Fibroblast of pulmonary artery (primary cell): ENCODE measurements around the gene TM9SF4.

Source experiments
- DNase-seq: peaks from one replicate; pipeline ENCODE4 v3.0.0-alpha.2; 2010; ENCODE audit warnings: low read depth
- H3K4me3 ChIP-seq: replicated peaks from 2 replicates; pipeline ENCODE4 v1.5.1; 2011; ENCODE audit warnings: low read depth, mild to moderate bottlenecking, control low read depth, low read length, moderate library complexity
- TF ChIP-seq, protein P1 (sequence below): IDR thresholded peaks from 2 replicates; pipeline ENCODE4 v1.5.1; 2011; ENCODE audit warnings: mild to moderate bottlenecking, control low read depth, low read length, inconsistent platforms; ENCODE audit errors: missing control alignments

Gene TM9SF4

DNA sequence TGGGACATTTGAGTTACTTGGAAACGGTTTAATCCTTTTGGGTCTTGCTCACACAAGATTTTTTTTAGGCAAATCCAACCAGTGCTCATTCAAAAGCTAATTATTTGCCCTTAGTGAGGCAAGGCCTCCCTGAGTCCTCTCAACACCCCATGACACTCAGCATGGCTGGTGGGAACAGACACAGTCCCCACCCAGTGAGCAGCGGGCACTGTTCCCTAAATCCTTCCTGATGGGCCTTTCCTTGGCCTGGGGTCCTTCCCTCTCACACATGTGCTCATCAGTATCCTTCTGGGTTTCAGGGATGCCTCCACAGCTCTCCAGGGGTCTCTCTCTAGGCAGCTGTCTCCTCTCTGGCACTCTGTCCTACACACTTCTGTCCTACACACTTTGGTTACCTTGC lies 70.0 kb downstream of the TM9SF4 start:
- no peak overlapping the region for H3K4me3 ChIP-seq
- DNase-seq, result no peak
- TF ChIP-seq, protein P1, sequence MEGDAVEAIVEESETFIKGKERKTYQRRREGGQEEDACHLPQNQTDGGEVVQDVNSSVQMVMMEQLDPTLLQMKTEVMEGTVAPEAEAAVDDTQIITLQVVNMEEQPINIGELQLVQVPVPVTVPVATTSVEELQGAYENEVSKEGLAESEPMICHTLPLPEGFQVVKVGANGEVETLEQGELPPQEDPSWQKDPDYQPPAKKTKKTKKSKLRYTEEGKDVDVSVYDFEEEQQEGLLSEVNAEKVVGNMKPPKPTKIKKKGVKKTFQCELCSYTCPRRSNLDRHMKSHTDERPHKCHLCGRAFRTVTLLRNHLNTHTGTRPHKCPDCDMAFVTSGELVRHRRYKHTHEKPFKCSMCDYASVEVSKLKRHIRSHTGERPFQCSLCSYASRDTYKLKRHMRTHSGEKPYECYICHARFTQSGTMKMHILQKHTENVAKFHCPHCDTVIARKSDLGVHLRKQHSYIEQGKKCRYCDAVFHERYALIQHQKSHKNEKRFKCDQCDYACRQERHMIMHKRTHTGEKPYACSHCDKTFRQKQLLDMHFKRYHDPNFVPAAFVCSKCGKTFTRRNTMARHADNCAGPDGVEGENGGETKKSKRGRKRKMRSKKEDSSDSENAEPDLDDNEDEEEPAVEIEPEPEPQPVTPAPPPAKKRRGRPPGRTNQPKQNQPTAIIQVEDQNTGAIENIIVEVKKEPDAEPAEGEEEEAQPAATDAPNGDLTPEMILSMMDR, result no peak

DNA sequence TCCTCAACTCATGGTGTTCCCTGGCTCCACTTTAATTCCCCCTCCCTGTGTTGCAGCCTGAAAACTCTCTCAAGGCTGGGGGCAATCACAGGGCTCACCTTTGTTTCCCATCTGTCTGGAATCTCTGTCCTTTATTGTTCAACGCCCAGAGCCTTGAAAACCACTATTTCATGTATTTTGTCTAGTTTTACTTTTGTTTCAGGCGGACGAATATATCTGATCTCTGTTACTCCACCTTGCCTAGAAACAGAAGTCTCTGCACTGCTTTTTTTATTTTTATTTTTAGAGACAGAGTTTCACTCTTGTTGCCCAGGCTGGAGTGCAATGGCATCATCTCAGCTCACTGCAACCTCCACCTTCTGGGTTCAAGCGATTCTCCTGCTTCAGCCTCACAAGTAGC lies 70.4 kb downstream of the TM9SF4 start:
- DNase-seq, result no peak
- TF ChIP-seq, protein P1, result no peak
- H3K4me3 ChIP-seq, result no peak overlapping the region

DNA sequence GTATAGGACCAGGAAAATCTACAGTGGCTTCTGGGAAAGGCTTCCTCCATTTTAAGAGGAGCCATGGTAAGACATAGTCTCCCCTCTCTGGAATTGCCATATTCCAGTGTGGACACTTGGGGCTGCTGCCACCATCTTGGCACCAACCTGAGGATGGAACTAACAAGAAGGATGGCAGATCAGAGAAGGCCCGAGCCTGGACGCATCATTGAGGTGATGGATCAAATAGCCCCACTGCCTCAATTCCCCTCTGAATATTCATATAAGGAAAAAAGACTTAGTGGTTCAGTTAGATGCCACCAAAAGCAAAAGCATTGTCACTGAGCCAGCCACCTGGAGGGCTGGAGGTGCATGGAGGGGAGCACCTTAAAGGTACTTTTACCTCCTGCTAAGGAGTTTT lies 72.1 kb downstream of the TM9SF4 start:
- no peak for DNase-seq
- TF ChIP-seq, protein P1, result no peak
- H3K4me3 ChIP-seq, result no peak overlapping the region

DNA sequence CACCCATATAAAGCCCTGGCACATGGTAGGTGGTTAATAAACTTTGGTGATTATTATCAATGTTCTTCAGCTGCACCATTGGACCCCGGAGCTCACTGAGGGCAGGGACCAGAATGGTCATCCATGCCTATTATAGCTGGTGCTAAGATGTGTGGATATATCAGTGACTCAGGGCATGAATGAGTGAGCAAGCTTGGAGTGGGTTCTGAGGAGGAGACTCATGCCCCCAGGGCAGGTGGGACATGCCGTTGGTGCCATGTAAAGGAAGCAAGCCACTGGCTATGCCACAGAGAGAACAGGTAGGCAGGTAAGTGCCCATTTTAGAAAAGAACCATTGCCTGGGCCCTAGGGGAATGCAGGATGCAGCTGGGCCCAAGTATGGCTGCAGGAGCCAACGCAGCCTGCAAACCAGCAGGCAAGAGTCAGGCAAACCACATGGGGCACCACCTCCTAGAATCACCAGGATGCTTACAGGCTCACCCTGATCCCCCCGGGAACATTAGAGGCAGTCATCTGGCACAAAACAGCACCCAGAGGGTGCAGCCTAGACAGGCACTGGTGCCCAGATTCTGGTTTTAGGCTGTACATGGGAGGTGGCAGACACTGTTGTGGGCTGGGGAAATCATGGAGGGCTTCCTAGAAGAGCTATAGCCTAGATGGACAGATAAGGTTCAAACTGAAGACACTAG lies 74.6 kb downstream of the TM9SF4 start:
- TF ChIP-seq, protein P1, result no peak
- DNase-seq, result no peak
- H3K4me3 ChIP-seq, result no peak overlapping the region

DNA sequence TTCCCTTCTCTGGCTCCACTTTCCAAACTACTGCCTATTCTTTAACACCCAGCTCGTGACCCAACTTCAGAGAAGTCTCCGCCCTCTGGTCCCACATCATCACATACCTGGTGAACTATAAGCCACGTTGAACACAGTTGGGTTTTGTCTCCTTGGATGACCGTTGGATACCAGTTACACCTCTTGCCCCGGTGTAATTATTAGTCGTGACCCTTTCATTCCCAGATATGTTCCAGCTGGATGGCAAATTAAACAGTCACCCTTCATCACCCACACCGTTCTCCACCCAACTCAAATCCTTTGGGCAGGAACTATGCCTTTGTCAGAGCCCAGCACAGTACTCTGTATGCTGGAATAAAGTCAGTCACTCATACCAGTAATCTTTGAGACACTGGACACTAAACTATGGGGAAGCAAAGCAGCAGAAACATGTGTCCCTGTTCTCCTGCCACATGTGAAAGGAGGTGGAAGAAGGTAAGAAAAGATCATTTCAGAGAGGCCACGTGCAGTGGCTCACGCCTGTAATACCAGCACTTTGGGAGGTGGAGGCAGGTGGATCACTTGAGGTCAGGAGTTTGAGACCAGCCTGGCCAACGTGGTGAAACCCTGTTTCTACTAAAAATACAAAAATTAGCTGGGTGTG lies 75.6 kb downstream of the TM9SF4 start:
- TF ChIP-seq, protein P1, result no peak
- no peak overlapping the region for H3K4me3 ChIP-seq
- no peak for DNase-seq

DNA sequence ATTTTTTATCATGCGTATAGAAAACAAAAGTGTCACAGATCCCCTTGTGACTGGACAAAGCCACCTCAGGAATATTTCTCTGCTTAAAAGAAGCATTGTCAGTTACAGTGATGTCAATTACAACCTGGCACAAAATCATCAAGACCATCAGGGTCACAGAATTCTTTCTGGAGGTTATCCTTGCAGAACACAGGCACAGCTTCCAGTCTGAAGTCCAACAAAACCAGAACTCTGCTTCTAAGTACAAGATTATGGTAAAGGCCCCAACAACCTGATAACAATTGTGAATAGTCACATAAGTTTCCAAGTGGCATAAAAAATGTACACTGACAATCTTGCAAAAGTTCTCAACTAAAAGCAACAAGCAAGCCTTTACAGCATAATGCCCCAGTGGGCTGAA lies 77.0 kb downstream of the TM9SF4 start:
- H3K4me3 ChIP-seq, result no peak overlapping the region
- TF ChIP-seq, protein P1, result no peak
- no peak for DNase-seq
